HG03378 (cell line): ENCODE results near the gene CNTNAP5.

ENCODE experiments used
- ATAC-seq: cut with Tn5 transposase; IDR thresholded peaks from one replicate; pipeline ENCODE4 v1.9.1; 2021; ENCODE audit warnings: mild to moderate bottlenecking, moderate library complexity; ENCODE audit not compliant: unreplicated experiment

Gene CNTNAP5

DNA sequence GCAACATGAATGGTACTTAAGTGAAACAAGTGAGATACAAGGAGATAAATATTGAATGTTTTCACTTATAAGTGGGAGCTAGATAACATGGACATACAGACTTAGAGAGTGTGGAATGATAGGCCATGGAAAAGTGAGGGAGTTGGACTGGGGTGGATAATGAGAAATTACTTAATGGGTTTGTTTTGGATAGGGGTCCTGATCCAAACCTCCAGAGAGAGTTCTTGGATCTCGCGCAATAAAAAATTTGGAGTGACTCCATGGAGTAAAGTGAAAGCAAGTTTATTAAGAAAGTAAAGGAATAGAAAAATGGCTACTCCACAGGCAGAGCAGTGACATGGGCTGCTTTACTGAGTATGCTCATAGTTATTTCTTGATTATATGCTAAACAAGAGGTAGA lies 508.9 kb downstream of the CNTNAP5 start:
- no peak for ATAC-seq

DNA sequence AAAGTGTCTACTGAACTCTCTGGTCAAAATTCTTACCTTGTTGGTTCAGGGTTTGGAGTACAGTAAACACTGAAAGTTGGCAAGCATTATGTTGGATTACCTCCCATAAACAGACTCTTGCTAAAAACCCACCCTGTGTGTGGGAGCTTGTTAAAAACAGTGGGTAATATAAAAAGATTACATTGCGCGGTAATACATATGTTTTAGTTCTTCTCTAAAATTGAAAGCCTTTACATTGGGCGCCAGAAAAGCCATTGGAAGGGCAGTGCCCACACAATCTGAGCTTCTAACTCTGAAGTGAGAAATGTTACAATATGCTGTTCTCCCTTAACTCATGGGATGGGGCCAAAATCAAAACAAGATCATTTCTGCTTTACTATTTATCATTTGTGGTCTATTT lies 510.7 kb downstream of the CNTNAP5 start:
- ATAC-seq = no peak

DNA sequence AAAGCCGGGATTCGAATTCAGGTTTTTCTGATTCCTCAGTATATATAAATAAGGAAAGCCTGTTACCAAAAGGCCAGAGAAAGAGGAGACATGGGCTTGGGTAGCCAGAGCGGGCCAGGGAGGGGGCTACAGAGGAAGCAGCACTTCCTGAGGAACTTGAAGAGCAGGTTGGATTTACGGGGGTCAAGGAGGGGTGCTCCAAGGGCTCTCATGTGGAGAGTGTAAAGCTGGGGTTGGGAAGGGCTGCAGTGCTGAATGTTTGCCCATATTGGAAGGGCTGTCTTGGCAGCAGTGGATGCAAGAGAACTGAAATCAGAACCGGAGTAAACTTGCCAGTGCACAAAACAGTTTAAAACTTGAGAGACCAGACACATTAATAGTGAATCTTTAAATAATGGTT lies 511.5 kb downstream of the CNTNAP5 start:
- ATAC-seq = no peak

GRCh38 chr2:124538549-124538948 lies 513.5 kb downstream of the CNTNAP5 start:
- ATAC-seq = no peak

GRCh38 chr2:124540805-124541204 lies 515.7 kb downstream of the CNTNAP5 start:
- no peak for ATAC-seq

- no peak for ATAC-seq
Measured at GRCh38 chr2:124542932-124543640, 518.0 kb downstream of the CNTNAP5 start.

DNA sequence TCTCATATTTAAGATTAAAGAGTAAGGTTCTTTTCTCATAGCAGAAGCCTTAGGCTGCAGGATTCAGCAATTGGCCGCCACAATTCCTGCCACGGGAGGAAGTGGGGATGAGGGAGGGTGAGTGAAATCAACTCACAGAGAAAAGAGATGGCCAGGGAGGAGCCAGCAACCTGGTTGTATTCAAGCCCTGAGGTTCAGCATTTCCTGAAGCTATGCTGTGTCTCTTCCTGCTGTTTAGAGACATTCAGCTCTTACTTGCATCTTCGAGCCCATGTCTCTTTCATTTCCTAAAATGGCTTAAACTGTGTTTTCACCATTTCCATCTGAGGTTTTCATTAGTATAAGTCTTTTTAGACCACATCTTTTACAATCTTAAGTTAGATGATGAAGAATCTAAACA lies 522.6 kb downstream of the CNTNAP5 start:
- ATAC-seq = no peak

DNA sequence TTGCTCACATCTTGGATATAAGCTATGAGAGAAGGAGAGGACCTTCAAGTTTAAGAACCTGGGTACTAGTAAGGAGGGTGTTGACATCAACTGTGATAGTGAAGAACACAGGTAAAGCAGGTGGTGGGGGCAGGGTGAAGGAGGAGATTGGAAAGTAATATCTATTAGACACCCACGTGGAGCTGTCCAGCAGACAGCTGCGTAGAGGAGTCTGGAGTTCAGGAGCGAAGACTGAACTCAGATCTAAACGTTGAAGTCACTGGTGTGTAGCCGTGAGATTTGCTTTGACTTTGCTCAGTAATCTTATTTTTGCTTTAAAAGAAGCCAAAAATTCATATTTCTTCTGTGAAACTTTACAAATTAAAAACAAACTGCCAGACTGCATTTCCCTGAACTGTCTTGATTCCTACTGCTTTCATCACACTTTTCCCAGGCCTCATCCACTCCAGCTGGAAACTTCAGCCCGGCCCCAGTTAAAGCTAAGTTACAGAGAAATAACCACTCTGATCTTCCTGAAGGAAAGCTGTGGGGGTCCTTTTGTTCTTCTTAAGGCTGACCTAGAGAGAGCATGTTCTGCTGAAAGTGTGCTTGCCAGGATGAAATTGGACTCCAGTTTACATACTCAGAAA lies 533.3 kb downstream of the CNTNAP5 start:
- ATAC-seq = no peak

DNA sequence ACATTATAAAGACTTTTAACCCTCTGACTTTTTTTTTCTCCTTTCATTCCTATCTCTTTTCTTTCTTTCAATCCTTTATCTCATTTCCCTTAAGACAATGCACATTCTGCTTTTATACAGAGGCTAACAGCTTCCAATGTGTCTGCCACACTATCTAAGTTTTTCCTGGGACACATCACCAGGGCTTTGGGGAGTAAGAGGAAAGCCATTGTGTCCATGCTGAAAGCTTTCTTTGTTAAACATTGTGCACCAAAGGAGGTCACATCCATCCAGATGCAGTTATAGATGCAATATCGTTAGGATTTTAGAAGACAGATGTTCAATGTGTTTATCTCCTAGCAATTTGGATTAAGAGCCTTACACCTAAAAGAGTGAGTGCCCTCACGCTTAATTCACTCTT lies 534.1 kb downstream of the CNTNAP5 start:
- no peak for ATAC-seq

- no peak for ATAC-seq
Measured at GRCh38 chr2:124560592-124561112, 535.6 kb downstream of the CNTNAP5 start.

DNA sequence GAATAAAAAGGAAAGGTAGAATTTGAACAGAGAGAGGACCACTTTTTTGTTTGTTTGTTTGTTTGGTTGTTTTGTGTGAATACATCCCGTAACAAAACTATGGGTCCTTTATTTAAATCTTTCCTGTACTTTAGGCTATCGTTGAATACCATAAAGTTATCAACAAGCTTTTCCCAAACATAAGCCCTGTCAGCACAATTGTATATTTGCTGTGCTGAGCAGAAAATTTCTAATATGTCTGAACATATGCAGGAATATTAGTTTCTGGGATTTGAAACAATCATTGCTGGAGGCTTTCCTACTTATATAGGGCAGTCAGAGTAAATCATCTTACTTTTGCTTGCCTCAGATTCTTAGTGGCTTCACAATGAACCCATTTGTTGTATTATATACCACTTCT lies 536.4 kb downstream of the CNTNAP5 start:
- ATAC-seq = no peak

DNA sequence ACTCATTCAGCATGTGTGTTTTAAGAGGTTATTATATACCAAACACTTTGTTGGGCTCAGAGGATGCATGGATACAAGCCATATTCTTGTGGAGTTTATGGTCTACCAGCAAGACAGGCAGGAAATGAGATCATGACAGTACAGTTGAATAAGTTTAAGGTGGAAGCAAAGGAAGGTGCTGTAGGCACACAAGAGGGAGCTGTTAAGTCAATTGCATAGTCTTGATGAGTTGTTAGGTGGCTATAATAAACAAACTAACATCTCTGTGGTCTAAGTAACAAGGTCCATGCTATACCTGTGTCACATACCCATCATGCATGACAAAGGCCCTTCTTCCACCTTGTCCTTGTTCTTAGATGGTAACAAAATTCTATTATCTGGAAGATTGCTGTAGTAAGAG lies 538.3 kb downstream of the CNTNAP5 start:
- ATAC-seq = no peak

DNA sequence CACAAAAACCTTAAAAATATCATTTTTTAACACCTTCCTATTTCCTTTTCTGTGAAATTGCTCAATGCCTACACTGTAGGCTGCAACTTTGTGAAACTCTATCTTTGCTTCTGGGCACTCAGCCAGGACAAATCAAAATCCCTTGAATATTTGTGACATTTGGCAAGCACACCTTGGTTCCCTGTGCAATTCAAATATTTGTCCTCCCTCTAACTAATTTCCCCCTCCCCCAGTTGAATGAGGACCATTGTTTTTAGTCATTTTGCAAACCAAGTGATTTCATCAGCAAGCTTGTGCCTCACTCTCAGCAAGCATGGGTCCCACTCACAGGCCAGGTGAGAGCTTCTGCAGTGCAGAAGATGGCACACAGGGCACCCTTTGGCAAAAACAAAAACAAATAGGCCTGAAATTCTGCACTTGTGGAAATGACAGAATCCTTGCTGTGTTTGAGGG lies 541.5 kb downstream of the CNTNAP5 start:
- ATAC-seq = no peak

- no peak for ATAC-seq
Measured at GRCh38 chr2:124570872-124571271, 545.8 kb downstream of the CNTNAP5 start.

DNA sequence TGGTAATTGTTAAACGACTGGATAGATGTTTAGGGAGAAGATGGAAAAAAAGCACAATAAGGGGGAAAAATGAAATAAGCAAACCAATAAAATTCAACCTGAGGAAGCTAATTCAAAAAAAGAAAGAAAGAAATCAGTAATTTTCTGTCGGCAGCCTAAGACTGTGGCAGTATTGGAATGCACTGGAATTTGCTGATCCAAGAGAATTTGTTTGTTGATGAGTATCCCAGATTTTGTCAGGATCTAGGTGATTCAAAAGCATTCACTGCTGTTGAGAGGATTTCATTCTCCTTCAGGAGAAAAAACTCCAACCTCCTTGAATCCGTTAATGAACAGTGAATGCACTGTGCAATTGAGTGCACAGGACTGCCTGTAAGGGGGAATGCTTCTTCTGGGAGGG lies 546.7 kb downstream of the CNTNAP5 start:
- ATAC-seq = no peak

DNA sequence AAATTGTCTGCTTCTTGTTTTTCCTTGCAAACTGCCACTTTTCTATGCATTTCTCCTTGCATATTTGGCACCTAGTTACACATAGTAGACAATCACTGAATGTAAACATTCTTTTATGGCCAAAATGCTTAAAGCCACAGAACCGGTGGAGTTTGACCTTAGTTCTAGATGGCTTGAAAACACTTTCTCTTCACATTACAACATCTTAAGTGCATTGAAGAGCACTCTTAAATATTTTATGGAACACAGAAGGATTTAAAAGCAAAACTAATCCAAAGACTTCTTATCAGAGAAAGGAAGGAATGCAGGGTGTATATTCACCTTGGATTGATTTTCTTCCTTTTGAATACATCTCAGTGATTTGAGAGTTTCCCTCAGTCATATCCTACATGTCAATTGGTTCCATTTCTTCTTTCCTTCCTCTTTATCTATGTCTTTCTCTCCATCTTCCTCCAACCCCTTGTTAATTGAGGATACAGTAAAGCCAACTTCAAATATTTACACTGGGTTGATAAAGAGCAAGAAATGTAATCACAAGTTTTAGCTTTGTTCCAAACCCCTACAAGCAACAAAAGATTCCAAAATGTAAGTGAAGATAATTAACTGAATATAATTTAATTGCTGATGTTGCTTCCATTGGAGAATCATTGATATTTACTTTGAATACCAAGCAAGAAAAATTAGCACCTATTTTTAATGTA lies 548.0 kb downstream of the CNTNAP5 start:
- ATAC-seq = no peak

- no peak for ATAC-seq
Measured at GRCh38 chr2:124575497-124575896, 550.4 kb downstream of the CNTNAP5 start.

DNA sequence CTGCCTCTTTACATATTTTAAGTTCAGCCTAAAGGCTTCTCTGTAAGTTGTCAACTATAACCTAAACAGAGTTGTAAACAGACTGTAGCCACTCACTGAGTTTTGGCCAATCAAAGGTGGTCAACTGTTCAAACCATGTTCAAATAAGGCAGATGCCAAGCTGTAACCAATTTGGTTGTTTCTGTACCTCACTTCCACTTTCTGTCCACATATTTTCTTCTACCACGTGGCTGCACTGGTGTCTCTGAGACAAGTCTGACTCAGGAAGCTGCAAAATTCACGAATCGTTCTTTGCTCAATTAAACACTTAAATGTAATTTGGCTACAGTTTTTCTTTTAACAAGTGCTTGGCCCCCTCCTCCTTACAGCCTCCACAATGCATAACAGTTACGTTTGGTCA lies 555.2 kb downstream of the CNTNAP5 start:
- no peak for ATAC-seq

DNA sequence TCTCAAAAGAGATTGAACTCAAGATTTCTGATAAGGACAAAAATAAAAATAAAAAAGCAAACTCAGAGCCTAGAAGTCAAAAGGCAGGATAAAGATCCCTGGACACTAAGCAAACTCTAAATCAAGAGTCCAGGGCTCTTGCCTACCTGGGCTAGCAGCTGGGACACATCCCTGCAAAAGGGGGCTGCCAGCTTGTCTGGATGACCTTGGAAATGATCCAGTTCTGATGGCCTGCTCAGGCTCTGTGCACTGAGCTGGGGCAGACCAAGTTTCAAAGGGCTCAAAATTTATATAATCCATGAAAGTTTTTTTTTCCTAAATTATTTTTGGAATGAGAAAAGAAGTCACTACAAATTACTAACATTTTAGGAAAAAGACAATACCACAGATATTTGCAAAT lies 557.3 kb downstream of the CNTNAP5 start:
- no peak for ATAC-seq

DNA sequence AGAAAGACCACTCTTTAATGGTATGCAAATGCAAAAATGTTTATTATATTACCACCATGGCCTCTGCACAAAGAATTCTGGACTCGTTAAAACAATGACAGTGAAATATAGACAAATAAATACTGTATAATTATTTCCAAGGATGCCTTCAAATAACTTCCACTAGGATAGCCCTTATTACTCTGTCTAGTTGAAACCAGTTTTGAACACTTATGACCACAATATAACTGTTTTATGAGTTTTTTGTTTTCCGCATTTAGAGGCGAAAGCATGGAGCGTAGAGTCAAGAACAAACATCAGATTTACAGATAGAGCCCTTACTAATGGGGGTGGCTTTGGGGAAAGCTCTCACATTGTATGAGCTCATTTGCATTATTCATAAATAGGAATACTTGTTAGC lies 559.5 kb downstream of the CNTNAP5 start:
- no peak for ATAC-seq

- no peak for ATAC-seq
Measured at GRCh38 chr2:124585277-124585676, 560.2 kb downstream of the CNTNAP5 start.

DNA sequence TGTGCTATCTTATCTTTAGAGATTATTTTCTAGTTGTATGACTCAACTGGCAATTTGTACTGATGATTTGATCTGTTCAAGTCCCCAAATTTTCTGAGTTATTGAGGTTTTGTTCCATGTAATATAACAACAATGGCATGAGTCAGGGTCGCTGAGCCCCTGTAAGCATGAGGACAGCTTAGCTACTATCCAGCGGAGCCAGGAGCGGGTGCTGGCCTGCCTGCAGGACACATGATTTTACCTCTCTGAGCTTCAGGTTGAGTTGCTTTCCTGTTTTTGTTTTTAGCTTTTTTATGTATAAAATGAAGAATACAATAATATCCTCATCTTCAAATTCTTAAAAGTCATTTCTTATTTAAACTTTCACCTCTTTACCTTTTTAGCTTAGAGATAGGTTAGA lies 561.1 kb downstream of the CNTNAP5 start:
- no peak for ATAC-seq
